ENCODE measurements around the gene DCLK3.

DCLK3 gene

GRCh38 chr3:36763850-36764703 lies at the start of gene DCLK3:
DCLK3 (minus strand) TSS chr3:36764553; CDS start chr3:36764263, 290 bp downstream.
- DNase-seq: no peak

- no peak for DNase-seq
Observed at GRCh38 chr3:36813305-36813704, 49.0 kb upstream of the DCLK3 start.

GRCh38 chr3:36812240-36812639 lies 47.9 kb upstream of the DCLK3 start:
- DNase-seq: no peak

- no peak for DNase-seq
Observed at GRCh38 chr3:36811768-36812167, 47.4 kb upstream of the DCLK3 start.

- DNase-seq: no peak
Observed at GRCh38 chr3:36804295-36805055, 40.1 kb upstream of the DCLK3 start.

- DNase-seq: no peak
Observed at GRCh38 chr3:36803091-36803791, 38.9 kb upstream of the DCLK3 start.

- no peak for DNase-seq
Observed at GRCh38 chr3:36800533-36801116, 36.3 kb upstream of the DCLK3 start.

GRCh38 chr3:36796881-36797280 lies 32.5 kb upstream of the DCLK3 start:
- no peak for DNase-seq

GRCh38 chr3:36796161-36796560 lies 31.8 kb upstream of the DCLK3 start:
- DNase-seq: no peak

GRCh38 chr3:36795622-36796021 lies 31.3 kb upstream of the DCLK3 start:
- DNase-seq: no peak

- no peak for DNase-seq
Observed at GRCh38 chr3:36792342-36792741, 28.0 kb upstream of the DCLK3 start.

GRCh38 chr3:36790765-36791164 lies 26.4 kb upstream of the DCLK3 start:
- no peak for DNase-seq

- no peak for DNase-seq
Observed at GRCh38 chr3:36786921-36787890, 22.9 kb upstream of the DCLK3 start.

- DNase-seq: no peak
Observed at GRCh38 chr3:36784138-36784635, 19.8 kb upstream of the DCLK3 start.

- no peak for DNase-seq
Observed at GRCh38 chr3:36777424-36778218, 13.3 kb upstream of the DCLK3 start.

GRCh38 chr3:36776436-36776835 lies 12.1 kb upstream of the DCLK3 start:
- DNase-seq: no peak

GRCh38 chr3:36774052-36774451 lies 9.7 kb upstream of the DCLK3 start:
- no peak for DNase-seq

- no peak for DNase-seq
Observed at GRCh38 chr3:36771931-36772330, 7.6 kb upstream of the DCLK3 start.

GRCh38 chr3:36769926-36770325 lies 5.6 kb upstream of the DCLK3 start:
- no peak for DNase-seq

- DNase-seq: no peak
Observed at GRCh38 chr3:36765104-36765503, 751 bp upstream of the DCLK3 start.

GRCh38 chr3:36764704-36765038 lies 318 bp upstream of the DCLK3 start:
- no peak for DNase-seq
